Measurements from ENCODE around the gene CLDN5. TPM values are rescaled to one million over a fixed set of nuclear protein-coding genes. Genes with fewer than 3 reads are reported as not detected.
"Not testable (repeated sequence)": the region's sequence is repeated elsewhere in the genome, so short reads cannot be mapped to it uniquely, and the experiment has no call there.

The CLDN5 gene
- total RNA-seq, 2 donors from 2014 or later = 0.20 to 0.66 TPM

DNA sequence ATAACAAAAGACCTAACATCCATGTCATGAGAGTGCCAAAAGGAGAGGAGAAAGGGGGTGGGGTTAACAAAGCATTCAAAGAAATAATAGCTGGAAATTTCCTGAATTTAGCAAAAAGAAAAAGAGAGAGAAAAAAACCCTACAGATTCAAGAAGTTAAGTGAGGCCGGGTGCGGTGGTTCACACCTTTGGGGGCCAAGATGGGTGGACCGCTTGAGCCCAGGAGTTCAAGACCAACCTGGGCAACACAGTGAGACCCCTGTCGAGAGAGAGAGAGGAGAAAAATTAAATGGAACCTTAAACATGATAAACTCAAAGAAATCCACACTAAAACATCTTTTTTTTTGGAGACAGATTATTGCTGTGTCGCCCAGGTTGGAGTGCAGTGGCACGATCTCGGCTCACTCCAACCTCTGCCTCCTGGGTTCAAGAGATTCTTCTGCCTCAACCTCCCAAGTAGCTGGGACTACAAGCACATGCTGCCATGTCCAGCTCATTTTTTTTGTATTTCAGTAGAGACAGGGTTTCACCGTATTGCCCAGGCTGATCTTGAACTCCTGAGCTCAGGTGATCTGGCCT lies 8.9 kb upstream of the CLDN5 start:
- Histone ChIP-seq H3K9ac (ENCODE audit: extremely low read depth, low read length, poor library complexity, severe bottlenecking) (no peak overlapping the region), H3K27ac (ENCODE audit: low read depth, low read length) (no peak overlapping the region), H3K36me3 (ENCODE audit: control insufficient read depth, insufficient read depth, low read length) (no peaks in the 10 kb centered on the region), H3K4me1 (ENCODE audit: control insufficient read depth, insufficient read depth, low read length) (no peaks in the 10 kb centered on the region), H3K27me3 (ENCODE audit: control insufficient read depth, insufficient read depth, low read length, poor library complexity, severe bottlenecking) (no peaks in the 10 kb centered on the region), H3K4me3 (ENCODE audit: low read length) (no peak overlapping the region), H3K9me3 (ENCODE audit: control insufficient read depth, low read length) (no peaks in the 10 kb centered on the region)
- WGBS, 2 experiments (ENCODE audit: insufficient coverage in 1 of 2, insufficient read length in 1 of 2) = 94 to 95% methylated on average over 7 of the region's 8 CpGs
- H3K27ac Mint-ChIP-seq = no peak overlapping the region
- DNase-seq = peak; percentile 16
- no peaks in the 10 kb centered on the region for H3K9me3 Mint-ChIP-seq
- no peaks in the 10 kb centered on the region for H3K36me3 Mint-ChIP-seq (ENCODE audit: low read depth)
- H3K4me1 Mint-ChIP-seq = no peaks in the 10 kb centered on the region
- H3K27me3 Mint-ChIP-seq (ENCODE audit: insufficient read depth) = no peaks in the 10 kb centered on the region
- H3K4me3 Mint-ChIP-seq = no peak overlapping the region
- TF ChIP-seq, protein P1, sequence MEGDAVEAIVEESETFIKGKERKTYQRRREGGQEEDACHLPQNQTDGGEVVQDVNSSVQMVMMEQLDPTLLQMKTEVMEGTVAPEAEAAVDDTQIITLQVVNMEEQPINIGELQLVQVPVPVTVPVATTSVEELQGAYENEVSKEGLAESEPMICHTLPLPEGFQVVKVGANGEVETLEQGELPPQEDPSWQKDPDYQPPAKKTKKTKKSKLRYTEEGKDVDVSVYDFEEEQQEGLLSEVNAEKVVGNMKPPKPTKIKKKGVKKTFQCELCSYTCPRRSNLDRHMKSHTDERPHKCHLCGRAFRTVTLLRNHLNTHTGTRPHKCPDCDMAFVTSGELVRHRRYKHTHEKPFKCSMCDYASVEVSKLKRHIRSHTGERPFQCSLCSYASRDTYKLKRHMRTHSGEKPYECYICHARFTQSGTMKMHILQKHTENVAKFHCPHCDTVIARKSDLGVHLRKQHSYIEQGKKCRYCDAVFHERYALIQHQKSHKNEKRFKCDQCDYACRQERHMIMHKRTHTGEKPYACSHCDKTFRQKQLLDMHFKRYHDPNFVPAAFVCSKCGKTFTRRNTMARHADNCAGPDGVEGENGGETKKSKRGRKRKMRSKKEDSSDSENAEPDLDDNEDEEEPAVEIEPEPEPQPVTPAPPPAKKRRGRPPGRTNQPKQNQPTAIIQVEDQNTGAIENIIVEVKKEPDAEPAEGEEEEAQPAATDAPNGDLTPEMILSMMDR (conservative IDR thresholded peaks at IDR 0.05) = no peak

- H3K9me3 Mint-ChIP-seq; H3K27ac Mint-ChIP-seq; H3K9me3 ChIP-seq (ENCODE audit: control insufficient read depth, low read length); H3K27me3 ChIP-seq (ENCODE audit: control insufficient read depth, insufficient read depth, low read length, poor library complexity, severe bottlenecking); H3K36me3 ChIP-seq (ENCODE audit: control insufficient read depth, insufficient read depth, low read length); H3K4me3 Mint-ChIP-seq; H3K27me3 Mint-ChIP-seq (ENCODE audit: insufficient read depth); H3K9ac ChIP-seq (ENCODE audit: extremely low read depth, low read length, poor library complexity, severe bottlenecking); DNase-seq; H3K4me1 Mint-ChIP-seq; H3K4me3 ChIP-seq (ENCODE audit: low read length); H3K27ac ChIP-seq (ENCODE audit: low read depth, low read length); H3K36me3 Mint-ChIP-seq (ENCODE audit: low read depth): not testable (repeated sequence)
- peaks cover 15% of the 10 kb centered on the region for H3K4me1 ChIP-seq (ENCODE audit: control insufficient read depth, insufficient read depth, low read length)
- 91 to 100% methylated on average over 5 to 6 of the region's 6 CpGs for WGBS, 2 experiments (ENCODE audit: insufficient coverage in 1 of 2, insufficient read length in 1 of 2)
Observed at GRCh38 chr22:19531327-19531726, 7.1 kb upstream of the CLDN5 start.

DNA sequence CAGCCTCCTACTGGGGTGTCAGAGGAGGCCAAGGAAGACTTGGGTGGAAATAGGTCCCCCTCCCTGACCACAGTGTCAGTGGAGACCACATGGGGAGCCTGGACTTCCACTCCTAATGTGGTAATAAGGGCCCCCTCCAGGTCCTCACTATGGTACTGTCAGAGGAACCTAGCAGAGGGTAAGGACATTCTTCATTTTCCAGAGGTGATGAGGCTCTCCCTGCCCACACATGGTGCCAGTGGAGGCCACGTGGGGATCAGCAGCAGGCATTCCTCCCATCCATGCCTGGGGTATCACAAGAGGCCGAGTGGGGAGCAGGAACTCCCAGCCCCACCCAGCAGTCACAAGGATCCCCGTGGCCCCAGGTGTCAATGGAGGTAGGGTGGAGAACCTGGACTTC lies 6.5 kb upstream of the CLDN5 start:
- WGBS, 2 experiments (ENCODE audit: insufficient coverage in 1 of 2, insufficient read length in 1 of 2) = 75 to 80% methylated on average over 1 to 3 of the region's 3 CpGs
- peaks cover 4% of the 10 kb centered on the region for H3K27me3 ChIP-seq (ENCODE audit: control insufficient read depth, insufficient read depth, low read length, poor library complexity, severe bottlenecking)
- Mint-ChIP-seq H3K36me3 (ENCODE audit: low read depth) (no peaks in the 10 kb centered on the region), H3K27ac (no peak overlapping the region), H3K4me3 (no peak overlapping the region), H3K27me3 (ENCODE audit: insufficient read depth) (peaks cover 10% of the 10 kb centered on the region), H3K9me3 (no peaks in the 10 kb centered on the region), H3K4me1 (peaks cover 10% of the 10 kb centered on the region)
- H3K4me3 ChIP-seq (ENCODE audit: low read length) = no peak overlapping the region
- H3K4me1 ChIP-seq (ENCODE audit: control insufficient read depth, insufficient read depth, low read length) = peaks cover 15% of the 10 kb centered on the region
- no peak overlapping the region for H3K9ac ChIP-seq (ENCODE audit: extremely low read depth, low read length, poor library complexity, severe bottlenecking)
- TF ChIP-seq, protein P1 (conservative IDR thresholded peaks at IDR 0.05) = no peak
- peak; percentile 24 for DNase-seq
- H3K9me3 ChIP-seq (ENCODE audit: control insufficient read depth, low read length) = no peaks in the 10 kb centered on the region
- no peak overlapping the region for H3K27ac ChIP-seq (ENCODE audit: low read depth, low read length)
- no peaks in the 10 kb centered on the region for H3K36me3 ChIP-seq (ENCODE audit: control insufficient read depth, insufficient read depth, low read length)

DNA sequence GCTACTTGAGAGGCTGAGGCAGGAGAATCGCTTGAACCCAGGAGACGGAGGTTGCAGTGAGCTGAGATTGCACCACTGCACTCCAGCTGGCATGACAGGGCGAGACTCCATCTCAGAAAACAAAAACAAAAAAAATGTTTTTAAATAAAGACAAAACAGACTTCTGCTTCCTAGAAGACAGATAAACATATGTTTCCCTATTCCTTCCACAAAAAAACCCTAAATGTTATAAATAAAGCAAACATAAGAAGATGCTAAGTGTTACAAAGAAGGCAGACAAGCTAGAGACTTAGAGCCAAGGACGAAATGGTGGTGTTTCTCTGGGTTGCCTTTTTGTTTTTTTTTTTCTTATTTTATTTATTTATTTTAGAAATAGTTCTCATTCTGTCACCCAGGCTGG lies 5.6 kb upstream of the CLDN5 start:
- Histone ChIP-seq H3K27me3 (ENCODE audit: control insufficient read depth, insufficient read depth, low read length, poor library complexity, severe bottlenecking) (peaks cover 14% of the 10 kb centered on the region), H3K4me1 (ENCODE audit: control insufficient read depth, insufficient read depth, low read length) (peaks cover 15% of the 10 kb centered on the region), H3K36me3 (ENCODE audit: control insufficient read depth, insufficient read depth, low read length) (no peaks in the 10 kb centered on the region), H3K9ac (ENCODE audit: extremely low read depth, low read length, poor library complexity, severe bottlenecking) (no peak overlapping the region), H3K9me3 (ENCODE audit: control insufficient read depth, low read length) (no peaks in the 10 kb centered on the region), H3K4me3 (ENCODE audit: low read length) (no peak overlapping the region), H3K27ac (ENCODE audit: low read depth, low read length) (no peak overlapping the region)
- no peak overlapping the region for H3K27ac Mint-ChIP-seq
- H3K36me3 Mint-ChIP-seq (ENCODE audit: low read depth) = no peaks in the 10 kb centered on the region
- DNase-seq = no peak
- H3K27me3 Mint-ChIP-seq (ENCODE audit: insufficient read depth) = peaks cover 19% of the 10 kb centered on the region
- TF ChIP-seq, protein P1 (conservative IDR thresholded peaks at IDR 0.05) = no peak
- no peak overlapping the region for H3K4me3 Mint-ChIP-seq
- WGBS, 2 experiments (ENCODE audit: insufficient coverage in 1 of 2, insufficient read length in 1 of 2) = 89 to 95% methylated on average over 3 of the region's 4 CpGs
- no peaks in the 10 kb centered on the region for H3K9me3 Mint-ChIP-seq
- peaks cover 12% of the 10 kb centered on the region for H3K4me1 Mint-ChIP-seq

Data from endodermal cell (in vitro differentiated cells).